Measurements from ENCODE around the gene ZNF236.

The ZNF236 gene

GRCh38 chr18:76866666-76867065 is 44.3 kb downstream of the ZNF236 start:
- DNase-seq: no peak

DNA sequence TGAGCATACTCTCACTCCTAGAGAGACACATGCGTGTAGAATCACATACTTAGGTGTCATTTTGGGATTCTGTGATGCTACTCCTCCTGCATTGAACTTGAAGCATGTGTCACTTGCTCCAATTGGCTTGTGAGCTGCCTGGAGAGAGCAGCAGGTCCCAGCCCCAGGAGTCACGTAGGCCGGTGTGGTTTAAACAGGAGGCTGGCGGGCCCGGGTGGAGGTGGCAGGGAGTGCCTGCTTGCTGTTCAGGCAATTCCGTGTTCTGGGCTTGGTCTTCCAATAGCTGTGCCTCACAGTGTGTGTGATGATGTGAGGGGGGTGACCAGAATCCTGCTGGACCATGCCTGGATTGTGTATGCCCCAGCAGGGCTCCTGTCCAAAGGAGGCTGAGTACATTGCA is 51.0 kb downstream of the ZNF236 start:
- DNase-seq: no peak

DNA sequence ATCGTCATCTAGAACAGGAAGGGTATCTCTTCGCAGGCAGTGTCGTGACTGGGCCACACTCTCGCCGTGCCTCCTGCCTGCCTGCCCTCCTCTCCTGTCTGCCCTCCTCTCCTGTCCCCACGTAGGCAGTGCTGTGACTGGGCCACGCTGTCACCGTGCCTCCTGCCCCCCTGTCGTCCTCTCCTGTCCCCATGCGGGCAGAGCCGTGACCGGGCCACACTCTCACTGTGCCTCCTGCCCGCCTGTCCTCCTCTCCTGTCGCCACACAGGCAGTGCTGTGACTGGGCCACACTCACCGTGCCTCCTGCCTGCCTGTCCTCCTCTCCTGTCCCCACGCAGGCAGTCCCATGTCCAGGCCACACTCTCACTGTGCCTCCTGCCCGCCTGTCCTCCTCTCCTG is 51.4 kb downstream of the ZNF236 start:
- DNase-seq: no peak

- DNase-seq: peak; percentile 46
Measured at GRCh38 chr18:76874642-76875389, 52.5 kb downstream of the ZNF236 start.

- DNase-seq: peak; percentile 79
Measured at GRCh38 chr18:76875390-76876325, 53.3 kb downstream of the ZNF236 start.

DNA sequence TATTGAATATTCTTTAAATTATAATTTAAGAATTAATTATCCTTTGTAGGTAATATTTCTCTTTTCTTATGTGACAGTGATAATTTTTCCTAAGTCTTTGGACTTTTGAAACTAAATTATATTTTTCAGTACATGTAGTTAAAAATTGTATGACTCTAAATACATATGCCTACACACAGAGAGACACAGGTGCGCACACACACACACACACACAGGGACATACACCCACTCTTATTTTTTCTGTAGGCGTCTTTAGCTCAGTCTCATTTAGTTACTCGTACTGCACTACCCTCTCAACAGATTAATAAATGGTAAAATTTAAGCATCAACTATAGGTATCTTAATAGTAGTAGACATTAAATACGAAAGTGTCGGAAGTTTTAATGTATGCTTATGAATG is 56.1 kb downstream of the ZNF236 start:
- DNase-seq: no peak

DNA sequence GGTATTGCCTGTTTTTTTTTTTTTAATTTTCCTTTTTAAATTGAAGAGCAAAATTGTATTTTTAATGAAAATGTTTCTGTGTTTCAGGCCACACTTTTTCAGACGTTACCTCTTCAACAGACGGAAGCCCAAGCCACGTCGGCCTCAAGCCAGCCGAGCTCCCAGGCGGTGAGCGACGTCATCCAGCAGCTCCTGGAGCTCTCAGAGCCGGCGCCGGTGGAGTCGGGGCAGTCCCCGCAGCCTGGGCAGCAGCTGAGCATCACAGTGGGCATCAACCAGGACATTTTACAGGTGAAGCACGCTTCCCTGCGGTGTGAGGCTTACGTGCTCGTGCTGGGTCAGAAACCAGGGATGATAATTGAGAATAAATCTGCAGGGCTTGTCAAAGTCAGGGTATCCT is 57.7 kb downstream of the ZNF236 start:
- no peak for DNase-seq

GRCh38 chr18:76881744-76882143 is 59.4 kb downstream of the ZNF236 start:
- DNase-seq: no peak

DNA sequence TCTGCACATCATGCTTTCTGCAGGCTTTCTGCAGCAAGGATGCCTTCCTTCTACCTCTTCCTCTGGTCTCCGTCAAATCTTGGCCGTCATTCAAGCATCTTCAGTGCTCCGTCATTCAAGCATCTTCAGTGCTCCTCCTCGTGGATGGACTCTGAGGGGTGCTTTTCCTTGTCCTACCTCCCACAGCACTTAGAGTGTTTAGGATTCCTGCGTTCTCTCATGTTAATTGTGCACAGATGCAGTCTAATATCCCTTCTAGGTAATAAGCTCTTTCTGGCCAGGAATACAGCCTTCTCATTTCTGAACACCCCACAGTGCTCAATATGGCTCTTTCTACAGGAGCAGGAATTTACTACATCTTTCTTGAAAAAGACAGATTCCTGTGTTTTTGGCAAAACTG is 59.8 kb downstream of the ZNF236 start:
- DNase-seq: no peak

- DNase-seq: no peak
Measured at GRCh38 chr18:76885001-76885400, 62.6 kb downstream of the ZNF236 start.

- no peak for DNase-seq
Measured at GRCh38 chr18:76886112-76886511, 63.8 kb downstream of the ZNF236 start.

DNA sequence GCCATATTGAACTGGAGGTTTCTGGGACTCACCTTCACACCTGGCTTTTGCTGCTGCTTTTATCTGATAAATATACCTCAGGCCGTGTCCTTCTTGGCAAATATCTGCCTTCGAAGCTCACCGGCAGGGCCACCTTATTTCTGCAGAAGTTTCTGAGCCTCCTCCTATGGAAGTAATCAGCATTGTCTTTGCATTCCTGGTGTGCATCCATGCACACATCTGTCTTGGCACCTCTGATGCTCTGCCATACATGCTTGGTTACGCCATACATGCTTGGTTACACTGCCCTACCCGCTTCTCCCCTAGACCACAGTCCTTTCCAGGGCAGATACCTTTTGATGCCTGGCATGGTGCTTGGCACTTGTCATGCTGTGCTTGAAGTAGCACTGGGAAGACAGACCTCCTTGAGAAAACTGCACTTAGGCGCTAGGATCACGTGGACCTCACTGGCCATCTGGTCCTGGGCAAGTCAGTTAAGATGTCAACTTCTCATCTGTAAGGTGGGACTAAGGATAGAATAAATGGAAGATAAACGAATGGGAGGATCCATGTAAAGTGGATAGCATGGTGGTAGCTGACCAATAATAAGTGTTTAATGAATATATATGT is 66.8 kb downstream of the ZNF236 start:
- no peak for DNase-seq

- no peak for DNase-seq
Measured at GRCh38 chr18:76892832-76893231, 70.5 kb downstream of the ZNF236 start.

DNA sequence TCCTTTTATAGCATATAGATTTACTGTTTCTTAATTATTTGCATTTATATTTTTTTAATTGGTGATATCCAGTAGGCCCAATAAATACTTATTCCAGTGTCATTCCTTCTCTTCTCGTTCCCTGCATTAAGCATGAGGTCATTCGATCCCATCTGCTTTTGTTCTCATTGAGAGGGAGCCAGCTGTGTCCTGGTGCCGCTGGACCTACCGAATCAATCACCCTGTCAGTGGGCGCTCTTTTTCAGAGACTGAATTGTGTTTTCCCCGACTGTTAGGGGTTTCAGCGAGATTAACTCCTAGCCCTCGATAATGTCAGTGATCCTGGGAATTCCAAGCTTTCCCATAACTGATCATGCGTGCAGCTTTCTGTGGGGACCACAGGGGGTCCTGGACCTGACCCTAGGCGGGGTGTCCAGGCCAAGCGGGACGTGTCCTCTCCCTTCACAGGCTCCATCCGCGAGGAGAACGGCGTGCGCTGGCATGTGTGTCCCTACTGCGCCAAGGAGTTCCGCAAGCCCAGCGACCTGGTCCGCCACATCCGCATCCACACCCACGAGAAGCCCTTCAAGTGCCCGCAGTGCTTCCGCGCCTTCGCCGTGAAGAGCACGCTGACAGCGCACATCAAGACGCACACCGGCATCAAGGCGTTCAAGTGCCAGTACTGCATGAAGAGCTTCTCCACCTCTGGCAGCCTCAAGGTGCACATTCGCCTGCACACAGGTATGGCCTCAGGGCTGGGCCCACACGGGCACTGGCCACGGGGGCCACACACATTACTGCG is 72.4 kb downstream of the ZNF236 start:
- no peak for DNase-seq

GRCh38 chr18:76895498-76895897 is 73.1 kb downstream of the ZNF236 start:
- no peak for DNase-seq

- no peak for DNase-seq
Measured at GRCh38 chr18:76896677-76897076, 74.3 kb downstream of the ZNF236 start.

DNA sequence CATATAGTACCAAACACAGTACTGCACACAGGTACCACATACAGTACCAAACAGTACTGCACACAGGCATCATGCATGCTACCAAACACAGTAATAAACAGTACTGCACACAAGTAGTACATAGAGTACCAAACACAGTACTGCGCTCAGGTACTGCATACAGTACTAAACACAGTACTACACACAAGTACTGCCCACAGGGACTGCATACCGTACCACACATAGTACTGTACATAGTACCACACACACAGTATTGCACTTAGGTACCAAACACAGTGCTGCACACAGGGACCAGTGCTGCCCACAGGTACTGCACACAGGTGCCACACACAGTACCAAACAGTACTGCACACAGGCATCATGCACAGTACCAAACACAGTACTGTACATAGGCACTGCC is 74.9 kb downstream of the ZNF236 start:
- DNase-seq: no peak

DNA sequence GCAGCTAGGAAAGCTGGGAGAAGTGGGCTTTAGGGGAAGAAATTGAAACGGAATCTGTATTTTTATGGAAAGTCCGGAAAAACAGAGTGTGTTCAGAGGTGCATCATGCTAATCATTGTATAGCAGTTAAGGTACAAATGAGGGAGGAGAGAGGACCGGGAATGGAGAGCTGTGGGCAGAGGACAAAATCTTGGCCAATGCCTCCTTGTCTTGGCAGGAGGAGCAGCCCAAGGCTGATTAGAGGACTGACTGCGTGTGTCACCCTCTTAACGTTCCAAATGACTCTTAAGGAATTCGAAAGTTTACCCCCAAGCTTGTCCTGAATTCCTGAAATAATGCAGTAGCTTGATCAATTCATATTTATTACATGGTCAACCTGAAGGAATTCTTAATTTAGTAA is 81.0 kb downstream of the ZNF236 start:
- no peak for DNase-seq

DNA sequence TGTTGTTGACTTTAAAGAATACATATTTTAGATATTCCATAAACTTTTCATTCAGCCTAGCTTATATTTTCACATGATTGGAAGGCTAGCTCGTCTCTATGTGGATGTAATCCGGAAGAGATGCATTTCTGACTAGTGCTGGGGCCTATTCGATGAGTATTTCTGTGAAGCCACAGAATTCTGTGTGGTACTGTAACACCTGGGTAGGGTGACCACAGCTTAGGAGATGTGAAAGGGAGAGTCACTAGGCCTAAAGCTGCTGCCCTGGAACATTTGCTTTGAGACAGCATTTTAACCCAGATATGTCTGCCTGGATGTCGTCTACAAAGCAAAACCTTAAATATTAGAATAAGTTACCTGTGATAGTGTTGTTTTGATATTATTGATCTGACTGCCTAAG is 83.5 kb downstream of the ZNF236 start:
- no peak for DNase-seq

- no peak for DNase-seq
Measured at GRCh38 chr18:76908277-76908676, 85.9 kb downstream of the ZNF236 start.

- no peak for DNase-seq
Measured at GRCh38 chr18:76909439-76909838, 87.1 kb downstream of the ZNF236 start.

DNA sequence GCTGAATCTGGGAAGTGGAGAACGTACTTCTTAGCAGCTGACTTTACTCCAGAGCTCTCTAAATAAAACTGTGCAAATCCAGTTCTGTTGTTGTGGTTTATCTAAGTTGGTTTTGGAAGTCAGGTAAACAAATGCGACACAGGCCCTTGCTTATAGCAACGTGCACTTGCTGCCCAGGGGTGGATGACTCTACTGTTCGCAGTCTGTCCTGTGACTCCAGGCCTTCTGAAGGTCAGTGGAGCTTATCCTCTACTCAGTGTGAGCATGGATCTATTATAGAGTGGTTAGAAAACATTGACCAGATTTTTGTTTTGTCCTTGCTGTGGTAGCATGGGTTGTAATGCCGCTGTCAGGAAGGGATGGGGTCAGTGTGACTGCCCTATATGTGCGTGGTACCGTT is 89.1 kb downstream of the ZNF236 start:
- DNase-seq: no peak

DNA sequence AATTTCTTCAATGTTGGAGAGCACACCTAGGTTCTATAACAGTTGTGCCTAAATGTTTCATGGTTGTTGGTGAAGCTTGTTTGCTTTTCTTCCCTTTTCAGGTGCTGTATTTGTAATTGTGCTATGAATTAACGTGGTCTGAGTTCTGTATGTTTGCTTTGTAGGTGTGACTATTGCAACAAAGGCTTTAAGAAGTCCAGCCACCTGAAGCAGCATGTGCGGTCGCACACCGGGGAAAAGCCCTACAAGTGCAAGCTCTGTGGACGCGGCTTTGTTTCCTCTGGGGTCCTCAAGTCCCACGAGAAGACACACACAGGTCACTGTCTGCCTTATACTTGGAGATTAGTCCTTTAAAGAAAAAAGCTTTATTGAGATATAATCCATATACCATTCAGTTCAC is 91.2 kb downstream of the ZNF236 start:
- DNase-seq: no peak

Data from NCI-H82 (cell line).